Measurements from ENCODE around the gene MAP3K5.

DNA sequence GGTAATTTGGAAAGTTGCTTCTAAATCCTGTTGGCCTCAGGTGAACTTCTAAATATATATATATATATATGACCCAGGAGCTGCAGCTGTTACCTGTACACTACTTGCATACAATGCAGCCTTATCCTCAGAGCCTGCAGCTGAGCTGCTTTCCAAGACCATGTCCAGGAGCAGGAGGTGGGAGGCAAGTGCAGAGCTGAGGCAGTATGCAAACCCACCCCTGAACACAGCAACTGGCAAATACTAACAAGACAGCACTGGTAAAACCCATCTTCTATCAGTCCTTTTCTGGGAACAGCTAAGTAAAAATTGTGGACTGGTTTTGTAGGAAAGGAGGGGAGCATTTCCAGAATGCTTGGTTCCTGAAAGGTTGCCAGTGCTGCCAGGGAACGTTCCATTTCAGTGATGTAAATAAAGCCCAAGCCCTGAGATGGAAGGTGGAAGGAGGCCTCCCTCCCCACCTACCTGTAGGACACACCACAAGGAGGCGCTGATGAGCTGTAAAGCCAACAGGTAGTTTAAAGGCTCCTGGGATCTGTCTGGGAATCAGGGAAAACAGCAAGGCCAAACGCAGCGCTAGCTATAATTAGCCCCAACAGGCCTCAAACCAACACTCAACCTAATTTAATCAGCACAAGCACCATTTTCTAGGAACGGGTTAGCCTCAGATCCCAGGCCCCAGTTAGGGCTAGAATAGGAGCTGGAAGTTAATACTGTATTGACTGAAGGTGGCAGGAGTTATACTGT lies 148.3 kb downstream of the MAP3K5 start:
- TF ChIP-seq POLR2A (IDR thresholded peaks at IDR 0.05) (no peak), CTCF (IDR thresholded peaks at IDR 0.05) (peak; percentile 76 to 94 (median 88))
